MCF 10A (cell line): Measurements from ENCODE around the gene MAP3K12. TPM values are rescaled to one million over a fixed set of nuclear protein-coding genes. Genes with fewer than 3 reads are reported as not detected.

Experiments used
- BruUV-seq: library from RNA; stranded (reverse); fragments of 400-500 nt; replicated peaks from 2 replicates; lab custom pipeline; 2021; lab: Mats Ljungman, UMichigan
- CTCF ChIA-PET: fragments of 300-600 bp; sonication (Branson Sonifier 250); formaldehyde crosslinking; extraction: SDS; loops from one replicate; lab custom pipeline; 2021; ENCODE audit warnings: antibody characterized with exemption, inconsistent platforms; lab: Yijun Ruan, JAX
- POLR2A ChIA-PET: fragments of 300-600, 350-650 bp; sonication (Branson Sonifier 250); formaldehyde crosslinking; extraction: SDS; loops from one replicate; lab custom pipeline; 2020; ENCODE audit warnings: antibody characterized with exemption, inconsistent platforms; lab: Yijun Ruan, JAX
- DNase-seq: peaks from one replicate; pipeline ENCODE4 v3.0.0-alpha.2; 2018; ENCODE audit not compliant: unreplicated experiment
- H3K27ac Mint-ChIP-seq: one replicate; pipeline ENCODE4 v1.8.0; 2022; ENCODE audit warnings: mild to moderate bottlenecking, low read depth, mixed read lengths; ENCODE audit not compliant: unreplicated experiment
- H3K27me3 Mint-ChIP-seq: one replicate; pipeline ENCODE4 v1.8.0; 2022; ENCODE audit warnings: mixed read lengths; ENCODE audit not compliant: insufficient read depth, unreplicated experiment
- H3K36me3 Mint-ChIP-seq: one replicate; pipeline ENCODE4 v1.8.0; 2022; ENCODE audit warnings: mild to moderate bottlenecking, moderate library complexity, mixed read lengths; ENCODE audit not compliant: insufficient read depth, unreplicated experiment
- H3K4me1 Mint-ChIP-seq: one replicate; pipeline ENCODE4 v1.8.0; 2022; ENCODE audit warnings: mixed read lengths; ENCODE audit not compliant: insufficient read depth, unreplicated experiment
- H3K4me3 Mint-ChIP-seq: one replicate; pipeline ENCODE4 v1.8.0; 2022; ENCODE audit warnings: mild to moderate bottlenecking, moderate library complexity, mixed read lengths; ENCODE audit not compliant: unreplicated experiment
- H3K9me3 Mint-ChIP-seq: one replicate; pipeline ENCODE4 v1.8.0; 2022; ENCODE audit warnings: mixed read lengths; ENCODE audit not compliant: unreplicated experiment
- intact Hi-C: fragments of 100-400 bp; cut with micrococcal nuclease; formaldehyde crosslinking; loops from 2 replicates; pipeline ENCODE4 v1.14.1; 2022
- total RNA-seq: library from RNA; stranded (reverse); gene quantifications from 2 replicates; pipeline ENCODE4 v1.2.3, GENCODE V29; 2022
- TF ChIP-seq, protein P1 (sequence below): fragments of 200-600 bp; IDR thresholded peaks from one replicate; pipeline ENCODE4 v1.8.0; 2022; ENCODE audit warnings: antibody characterized with exemption, mild to moderate bottlenecking; ENCODE audit not compliant: unreplicated experiment

MAP3K12 gene
- total RNA-seq, 1 experiment from 2014 or later = 4.6 TPM

DNA sequence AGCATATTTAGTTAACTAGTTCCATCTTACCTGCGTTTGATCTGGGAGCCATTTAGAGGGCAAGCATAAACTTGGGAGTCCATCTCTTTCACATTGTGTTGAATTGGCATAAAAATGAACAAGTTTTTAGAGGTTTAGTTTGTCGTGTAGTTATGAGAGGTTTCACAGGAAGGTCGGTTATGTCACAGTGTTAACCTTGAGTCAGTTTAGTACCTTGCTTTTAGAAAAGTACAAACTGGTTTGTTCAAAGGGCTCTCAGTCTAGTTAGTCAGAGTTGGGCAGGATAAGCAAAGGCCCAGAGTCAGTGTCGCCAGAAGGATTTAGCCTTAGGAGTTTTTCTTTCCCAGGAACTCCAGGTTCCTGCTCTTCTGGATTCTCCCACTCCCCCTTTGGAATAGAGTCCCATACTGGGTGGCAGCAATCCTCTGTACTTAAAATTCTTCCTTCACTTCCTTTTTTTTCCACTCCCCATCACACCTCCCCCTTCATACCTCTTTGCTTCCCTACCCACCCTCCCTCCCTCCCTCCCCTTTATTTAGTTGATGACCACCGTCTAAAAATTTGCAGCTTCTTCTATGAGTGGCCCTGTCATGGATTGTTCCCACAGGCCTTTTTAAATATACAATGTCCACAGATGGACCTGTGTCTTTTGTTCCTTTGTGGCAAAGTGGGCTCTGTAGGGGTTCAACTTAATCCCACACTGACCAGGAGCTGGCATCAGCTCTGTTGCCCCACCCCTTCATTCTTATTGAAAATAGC is 35.3 kb downstream of the MAP3K12 start:
- Mint-ChIP-seq H3K4me1 (peaks cover 40% of the 10 kb centered on the region), H3K27ac (no peak overlapping the region)

GRCh38 chr12:53462935-53463334 is 36.3 kb downstream of the MAP3K12 start:
- DNase-seq = no peak
- BruUV-seq = no TSS peak
- TF ChIP-seq, protein P1, sequence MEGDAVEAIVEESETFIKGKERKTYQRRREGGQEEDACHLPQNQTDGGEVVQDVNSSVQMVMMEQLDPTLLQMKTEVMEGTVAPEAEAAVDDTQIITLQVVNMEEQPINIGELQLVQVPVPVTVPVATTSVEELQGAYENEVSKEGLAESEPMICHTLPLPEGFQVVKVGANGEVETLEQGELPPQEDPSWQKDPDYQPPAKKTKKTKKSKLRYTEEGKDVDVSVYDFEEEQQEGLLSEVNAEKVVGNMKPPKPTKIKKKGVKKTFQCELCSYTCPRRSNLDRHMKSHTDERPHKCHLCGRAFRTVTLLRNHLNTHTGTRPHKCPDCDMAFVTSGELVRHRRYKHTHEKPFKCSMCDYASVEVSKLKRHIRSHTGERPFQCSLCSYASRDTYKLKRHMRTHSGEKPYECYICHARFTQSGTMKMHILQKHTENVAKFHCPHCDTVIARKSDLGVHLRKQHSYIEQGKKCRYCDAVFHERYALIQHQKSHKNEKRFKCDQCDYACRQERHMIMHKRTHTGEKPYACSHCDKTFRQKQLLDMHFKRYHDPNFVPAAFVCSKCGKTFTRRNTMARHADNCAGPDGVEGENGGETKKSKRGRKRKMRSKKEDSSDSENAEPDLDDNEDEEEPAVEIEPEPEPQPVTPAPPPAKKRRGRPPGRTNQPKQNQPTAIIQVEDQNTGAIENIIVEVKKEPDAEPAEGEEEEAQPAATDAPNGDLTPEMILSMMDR = no peak
- H3K4me1 Mint-ChIP-seq = peaks cover 40% of the 10 kb centered on the region
- no peaks in the 10 kb centered on the region for H3K27me3 Mint-ChIP-seq
- POLR2A ChIA-PET = interaction anchor here (0.6 to 5.3 kb wide), 4 partner anchors 9 to 115 kb away, joined by 3 to 25 read pairs (median 4); no protein-coding TSS in a partner anchor
- CTCF ChIA-PET = no interaction called here
- H3K27ac Mint-ChIP-seq = no peak overlapping the region
- no peaks in the 10 kb centered on the region for H3K9me3 Mint-ChIP-seq
- H3K36me3 Mint-ChIP-seq = peaks cover 100% of the 10 kb centered on the region
- H3K4me3 Mint-ChIP-seq = no peak overlapping the region
- intact Hi-C loops = no loop called here

More for the DNA sequence above, 35.3 kb downstream of the MAP3K12 start:
- BruUV-seq = no TSS peak
- Mint-ChIP-seq H3K9me3 (no peaks in the 10 kb centered on the region), H3K27me3 (no peaks in the 10 kb centered on the region), H3K4me3 (no peak overlapping the region), H3K36me3 (peaks cover 100% of the 10 kb centered on the region)
- ChIA-PET POLR2A (interaction anchor here (0.8 to 5.3 kb wide), 3 partner anchors 9 to 11 kb away, joined by 3 to 25 read pairs (median 4); no protein-coding TSS in a partner anchor), CTCF (interaction anchor here (0.6 to 1.1 kb wide), 4 partner anchors 11 to 1185 kb away, joined by 3 to 4 read pairs (median 3); no protein-coding TSS in a partner anchor)
- no peak for DNase-seq
- TF ChIP-seq, protein P1 = no peak
- intact Hi-C loops = no loop called here

GRCh38 chr12:53461591-53461990 is 37.7 kb downstream of the MAP3K12 start:
- BruUV-seq = no TSS peak
- Mint-ChIP-seq H3K36me3 (peaks cover 100% of the 10 kb centered on the region), H3K4me3 (no peak overlapping the region), H3K27ac (no peak overlapping the region), H3K4me1 (peaks cover 34% of the 10 kb centered on the region), H3K27me3 (no peaks in the 10 kb centered on the region), H3K9me3 (no peaks in the 10 kb centered on the region)
- TF ChIP-seq, protein P1 = no peak
- DNase-seq = no peak
- intact Hi-C loops = no loop called here
- ChIA-PET POLR2A (interaction anchor here (1.1 to 5.3 kb wide), 2 partner anchors 13 to 32 kb away, joined by 4 to 25 read pairs; no protein-coding TSS in a partner anchor), CTCF (interaction anchor here (1.2 kb wide), 1 partner anchor 8 kb away, joined by 5 read pairs; no protein-coding TSS in a partner anchor)

DNA sequence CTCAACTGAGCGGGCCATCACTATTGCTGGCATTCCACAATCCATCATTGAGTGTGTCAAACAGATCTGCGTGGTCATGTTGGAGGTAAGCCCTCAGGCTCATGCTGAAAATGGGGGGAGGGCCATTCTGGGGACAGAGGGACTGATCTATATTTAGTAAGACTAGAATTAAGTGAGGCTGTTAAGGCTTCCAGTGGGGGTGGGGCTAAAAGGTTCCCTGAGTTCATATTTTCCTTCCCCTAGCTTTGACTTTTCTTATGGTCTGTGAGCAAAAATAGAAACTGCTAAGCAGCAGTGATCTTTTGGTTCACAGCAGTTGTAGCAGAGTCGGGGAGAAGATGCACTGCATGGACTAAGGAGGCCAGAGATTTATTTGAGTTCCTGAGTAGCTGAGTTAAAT is 38.2 kb downstream of the MAP3K12 start:
- no peak overlapping the region for H3K27ac Mint-ChIP-seq
- H3K4me1 Mint-ChIP-seq = peaks cover 30% of the 10 kb centered on the region
- POLR2A ChIA-PET = interaction anchor here (1.1 to 5.3 kb wide), 2 partner anchors 14 to 33 kb away, joined by 4 to 25 read pairs; no protein-coding TSS in a partner anchor
- H3K36me3 Mint-ChIP-seq = peaks cover 100% of the 10 kb centered on the region
- intact Hi-C loops = no loop called here
- H3K27me3 Mint-ChIP-seq = no peaks in the 10 kb centered on the region
- TF ChIP-seq, protein P1 = no peak
- H3K4me3 Mint-ChIP-seq = no peak overlapping the region
- no peaks in the 10 kb centered on the region for H3K9me3 Mint-ChIP-seq
- DNase-seq = no peak
- no TSS peak for BruUV-seq
- CTCF ChIA-PET = interaction anchor here (1.2 kb wide), 1 partner anchor 8 kb away, joined by 5 read pairs; no protein-coding TSS in a partner anchor
